ENCODE data around the gene GET4. TPM values are rescaled to one million over a fixed set of nuclear protein-coding genes. Genes with fewer than 3 reads are reported as not detected.
A peak's percentile ranks its signal among the peaks of the same experiment; 100 is the strongest.

GET4 gene
- total RNA-seq, 1 donor from 2014 or later, result 4.2 TPM

GRCh38 chr7:924541-925231 lies 48.3 kb downstream of the GET4 start:
- DNase-seq (ENCODE audit: low spot score in 2 of 2), result peak; percentile 8 to 63
- Histone ChIP-seq H3K27ac (no peak overlapping the region), H3K4me1 (peaks cover 3% of the 10 kb centered on the region in 2 donors), H3K36me3 (no peaks in the 10 kb centered on the region), H3K27me3 (no peaks in the 10 kb centered on the region), H3K4me3 (no peak overlapping the region), H3K9me3 (no peaks in the 10 kb centered on the region)
- TF ChIP-seq, protein P1, sequence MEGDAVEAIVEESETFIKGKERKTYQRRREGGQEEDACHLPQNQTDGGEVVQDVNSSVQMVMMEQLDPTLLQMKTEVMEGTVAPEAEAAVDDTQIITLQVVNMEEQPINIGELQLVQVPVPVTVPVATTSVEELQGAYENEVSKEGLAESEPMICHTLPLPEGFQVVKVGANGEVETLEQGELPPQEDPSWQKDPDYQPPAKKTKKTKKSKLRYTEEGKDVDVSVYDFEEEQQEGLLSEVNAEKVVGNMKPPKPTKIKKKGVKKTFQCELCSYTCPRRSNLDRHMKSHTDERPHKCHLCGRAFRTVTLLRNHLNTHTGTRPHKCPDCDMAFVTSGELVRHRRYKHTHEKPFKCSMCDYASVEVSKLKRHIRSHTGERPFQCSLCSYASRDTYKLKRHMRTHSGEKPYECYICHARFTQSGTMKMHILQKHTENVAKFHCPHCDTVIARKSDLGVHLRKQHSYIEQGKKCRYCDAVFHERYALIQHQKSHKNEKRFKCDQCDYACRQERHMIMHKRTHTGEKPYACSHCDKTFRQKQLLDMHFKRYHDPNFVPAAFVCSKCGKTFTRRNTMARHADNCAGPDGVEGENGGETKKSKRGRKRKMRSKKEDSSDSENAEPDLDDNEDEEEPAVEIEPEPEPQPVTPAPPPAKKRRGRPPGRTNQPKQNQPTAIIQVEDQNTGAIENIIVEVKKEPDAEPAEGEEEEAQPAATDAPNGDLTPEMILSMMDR (IDR thresholded peaks at IDR 0.05), result no peak
- intact Hi-C loops (cut with DNase I), result no loop called here

- peak in 1 of 2 donors; percentile 65 for DNase-seq (ENCODE audit: low spot score in 2 of 2)
Measured at GRCh38 chr7:925601-926000, 49.2 kb downstream of the GET4 start.

DNA sequence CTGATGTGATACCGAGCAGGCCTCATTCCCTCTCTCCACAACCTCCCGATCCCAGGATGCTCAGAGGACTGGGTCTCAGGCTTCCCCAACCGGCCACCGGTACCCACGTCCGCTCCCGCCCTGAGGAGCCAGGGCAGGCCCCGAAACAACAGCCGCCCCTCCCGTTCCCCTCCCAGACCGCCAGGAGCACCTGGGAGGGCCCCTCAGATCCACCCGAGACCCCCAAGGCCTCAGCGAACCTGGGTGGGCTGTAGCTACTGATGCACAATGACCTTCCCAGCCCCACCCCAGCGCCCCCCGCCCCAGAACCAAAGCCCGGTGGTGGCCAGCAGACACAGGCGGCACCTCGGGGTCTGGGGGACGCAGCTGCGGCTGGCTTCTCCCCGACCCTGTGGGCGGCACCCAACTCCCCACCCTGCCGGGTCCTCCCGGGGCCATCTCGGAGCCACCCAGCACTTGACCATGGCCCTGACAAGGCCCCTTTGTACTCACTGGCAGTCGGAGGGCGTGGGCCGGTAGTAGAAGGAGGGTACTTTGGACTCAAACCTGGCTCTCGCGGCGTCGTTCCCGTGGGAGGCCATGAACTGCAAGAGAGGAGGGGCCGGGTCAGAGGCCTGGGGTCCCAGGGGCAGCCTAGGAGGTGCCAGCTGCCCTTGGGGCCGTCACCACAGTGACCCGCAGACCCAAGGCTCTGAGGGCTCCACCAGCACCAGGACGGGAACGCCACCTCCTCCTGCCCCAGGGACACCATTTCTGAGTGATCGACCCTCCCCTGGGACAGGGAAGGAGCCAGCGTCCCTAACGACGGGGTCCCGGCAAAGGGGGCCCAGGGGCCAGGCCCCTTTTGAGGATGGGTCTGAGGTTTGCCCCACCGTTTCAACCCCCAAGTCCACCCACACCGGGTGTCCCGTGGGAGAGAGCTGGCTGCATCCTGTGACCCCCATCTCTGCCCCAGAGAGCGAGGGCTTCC lies 50.0 kb downstream of the GET4 start:
- peak; percentile 7 to 59 for DNase-seq (ENCODE audit: low spot score in 2 of 2)
- Histone ChIP-seq H3K4me1 (peaks cover 3% of the 10 kb centered on the region in 2 donors), H3K9me3 (no peaks in the 10 kb centered on the region), H3K27me3 (no peaks in the 10 kb centered on the region), H3K4me3 (no peak overlapping the region), H3K36me3 (no peaks in the 10 kb centered on the region), H3K27ac (no peak overlapping the region)
- TF ChIP-seq, protein P1 (IDR thresholded peaks at IDR 0.05), result no peak
- intact Hi-C loops (cut with DNase I), result no loop called here

More at GRCh38 chr7:925601-926000, 49.2 kb downstream of the GET4 start:
- TF ChIP-seq, protein P1 (IDR thresholded peaks at IDR 0.05), result no peak
- H3K27me3 ChIP-seq, result no peaks in the 10 kb centered on the region
- H3K4me3 ChIP-seq, result no peak overlapping the region
- no peak overlapping the region for H3K27ac ChIP-seq
- H3K36me3 ChIP-seq, result no peaks in the 10 kb centered on the region
- intact Hi-C loops (cut with DNase I), result no loop called here
- peaks cover 3% of the 10 kb centered on the region in 2 donors for H3K4me1 ChIP-seq
- H3K9me3 ChIP-seq, result no peaks in the 10 kb centered on the region

DNA sequence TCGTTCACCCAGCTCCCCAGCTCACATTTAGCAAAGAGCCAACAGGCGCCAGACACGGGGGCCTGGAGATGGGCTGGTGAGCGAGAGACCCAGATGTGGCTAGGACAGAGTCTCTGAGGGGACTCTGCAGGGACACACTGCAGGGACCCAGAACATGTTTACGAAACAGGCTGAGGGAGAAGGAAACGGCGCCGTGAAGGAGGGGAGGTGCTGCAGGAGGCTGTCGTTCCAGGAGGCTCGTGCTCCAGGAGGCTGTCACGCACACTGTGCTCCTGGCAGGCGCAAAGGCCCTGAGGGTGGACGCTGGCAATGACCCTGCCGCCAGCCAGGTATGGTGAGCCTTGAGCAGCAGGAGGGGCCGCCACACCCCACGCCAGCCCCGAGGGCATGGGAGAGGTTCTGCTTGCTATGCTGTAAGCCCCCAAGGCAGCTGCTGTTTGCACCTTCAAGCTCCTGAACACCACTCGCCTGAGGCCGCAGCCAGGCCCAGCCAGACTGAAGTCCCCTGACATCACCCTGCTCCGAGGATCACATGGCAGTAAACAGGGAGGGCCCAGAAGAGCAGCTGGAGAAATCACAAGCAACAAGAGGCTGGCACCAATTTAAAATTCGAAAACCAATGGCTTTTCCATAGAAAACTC lies 50.8 kb downstream of the GET4 start:
- peak; percentile 5 to 51 for DNase-seq (ENCODE audit: low spot score in 2 of 2)
- Histone ChIP-seq H3K27ac (no peak overlapping the region), H3K4me3 (no peak overlapping the region), H3K36me3 (no peaks in the 10 kb centered on the region), H3K4me1 (peaks cover 3% of the 10 kb centered on the region in 2 donors), H3K9me3 (no peaks in the 10 kb centered on the region), H3K27me3 (no peaks in the 10 kb centered on the region)
- TF ChIP-seq, protein P1 (IDR thresholded peaks at IDR 0.05), result no peak
- intact Hi-C loops (cut with DNase I), result no loop called here

GRCh38 chr7:929311-929711 lies 53.0 kb downstream of the GET4 start:
- intact Hi-C loops (cut with DNase I), result no loop called here
- Histone ChIP-seq H3K4me1 (peaks cover 3% of the 10 kb centered on the region in 2 donors), H3K36me3 (no peaks in the 10 kb centered on the region), H3K27ac (no peak overlapping the region), H3K4me3 (no peak overlapping the region), H3K9me3 (no peaks in the 10 kb centered on the region), H3K27me3 (no peaks in the 10 kb centered on the region)
- TF ChIP-seq, protein P1 (IDR thresholded peaks at IDR 0.05), result no peak
- peak in 1 of 2 donors; percentile 60 for DNase-seq (ENCODE audit: low spot score in 2 of 2)
